ENCODE results near the gene PARD3. TPM values are rescaled to one million over a fixed set of nuclear protein-coding genes. Genes with fewer than 3 reads are reported as not detected.

PARD3 gene
- total RNA-seq, 4 donors from 2014 or later, result 98.9 to 122 (median 105) TPM

DNA sequence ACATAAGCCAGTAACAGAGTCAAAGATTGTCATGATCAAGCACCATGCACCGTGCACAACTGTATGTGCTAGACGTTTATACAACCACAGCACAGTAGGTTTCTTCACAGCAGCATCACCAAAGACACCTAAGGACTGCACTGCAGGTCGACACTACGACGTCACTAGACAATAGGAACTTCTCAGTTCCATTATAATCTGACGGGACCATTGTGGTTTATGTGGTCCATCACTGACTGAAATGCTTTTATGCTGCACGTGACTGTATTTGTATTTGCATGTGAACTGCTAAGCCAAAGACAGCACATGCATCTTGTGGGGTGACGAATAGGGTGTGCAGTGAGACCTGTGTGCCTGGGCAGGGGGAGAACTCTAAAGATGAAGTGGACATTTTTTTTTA lies 164.9 kb downstream of the PARD3 start:
- DNase-seq (ENCODE audit: extremely low spot score), result no peak
- TF ChIP-seq EP300 (IDR thresholded peaks at IDR 0.05) (no peak), POLR2AphosphoS5 (IDR thresholded peaks at IDR 0.05) (no peak), POLR2A (IDR thresholded peaks at IDR 0.05; ENCODE audit: low read depth) (no peak)
- TF ChIP-seq, protein P1, sequence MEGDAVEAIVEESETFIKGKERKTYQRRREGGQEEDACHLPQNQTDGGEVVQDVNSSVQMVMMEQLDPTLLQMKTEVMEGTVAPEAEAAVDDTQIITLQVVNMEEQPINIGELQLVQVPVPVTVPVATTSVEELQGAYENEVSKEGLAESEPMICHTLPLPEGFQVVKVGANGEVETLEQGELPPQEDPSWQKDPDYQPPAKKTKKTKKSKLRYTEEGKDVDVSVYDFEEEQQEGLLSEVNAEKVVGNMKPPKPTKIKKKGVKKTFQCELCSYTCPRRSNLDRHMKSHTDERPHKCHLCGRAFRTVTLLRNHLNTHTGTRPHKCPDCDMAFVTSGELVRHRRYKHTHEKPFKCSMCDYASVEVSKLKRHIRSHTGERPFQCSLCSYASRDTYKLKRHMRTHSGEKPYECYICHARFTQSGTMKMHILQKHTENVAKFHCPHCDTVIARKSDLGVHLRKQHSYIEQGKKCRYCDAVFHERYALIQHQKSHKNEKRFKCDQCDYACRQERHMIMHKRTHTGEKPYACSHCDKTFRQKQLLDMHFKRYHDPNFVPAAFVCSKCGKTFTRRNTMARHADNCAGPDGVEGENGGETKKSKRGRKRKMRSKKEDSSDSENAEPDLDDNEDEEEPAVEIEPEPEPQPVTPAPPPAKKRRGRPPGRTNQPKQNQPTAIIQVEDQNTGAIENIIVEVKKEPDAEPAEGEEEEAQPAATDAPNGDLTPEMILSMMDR (IDR thresholded peaks at IDR 0.05), result no peak
- intact Hi-C loops (cut with DNase I), result no loop called here
- no peaks in the 10 kb centered on the region for H3K27me3 ChIP-seq
- WGBS, result 83% methylated on average over 8 of the region's 8 CpGs
- peaks cover 11 to 63% (median 34%) of the 10 kb centered on the region in 4 donors for H3K4me1 ChIP-seq
- H3K27ac ChIP-seq (replicated peaks in 1 of 4), result no peak overlapping the region
- H3K36me3 ChIP-seq, result no peaks in the 10 kb centered on the region
- H3K9me3 ChIP-seq, result no peaks in the 10 kb centered on the region
- no peak overlapping the region for H3K4me3 ChIP-seq

DNA sequence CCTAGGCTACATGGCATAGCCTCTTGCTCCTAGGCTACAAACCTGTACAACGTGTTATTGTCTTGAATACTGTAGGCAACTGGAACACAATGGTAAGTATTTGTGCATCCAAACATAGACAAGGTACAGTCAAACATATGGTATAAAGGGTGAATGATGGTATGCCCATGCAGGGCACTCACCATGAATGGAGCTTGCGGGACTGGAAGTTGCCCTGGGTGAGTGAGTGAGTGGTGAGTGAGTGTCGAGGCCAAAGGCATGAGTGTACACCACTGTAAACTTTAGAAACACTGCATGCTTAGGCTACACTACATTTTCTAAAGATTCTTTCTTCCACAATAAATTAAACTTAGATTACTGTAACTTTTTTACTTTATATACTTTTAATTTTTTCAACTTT lies 165.7 kb downstream of the PARD3 start:
- DNase-seq (ENCODE audit: extremely low spot score), result no peak
- Histone ChIP-seq H3K4me3 (no peak overlapping the region), H3K9me3 (no peaks in the 10 kb centered on the region), H3K27me3 (no peaks in the 10 kb centered on the region), H3K36me3 (no peaks in the 10 kb centered on the region), H3K27ac (replicated peaks in 1 of 4) (no peak overlapping the region), H3K4me1 (peaks cover 15 to 55% (median 32%) of the 10 kb centered on the region in 4 donors)
- intact Hi-C loops (cut with DNase I), result no loop called here
- no peak for TF ChIP-seq EP300 (IDR thresholded peaks at IDR 0.05)
- TF ChIP-seq, protein P1 (IDR thresholded peaks at IDR 0.05), result no peak
- no peak for TF ChIP-seq POLR2AphosphoS5 (IDR thresholded peaks at IDR 0.05)
- TF ChIP-seq POLR2A (IDR thresholded peaks at IDR 0.05; ENCODE audit: low read depth), result no peak
- WGBS, result 98% methylated on average over 3 of the region's 3 CpGs

DNA sequence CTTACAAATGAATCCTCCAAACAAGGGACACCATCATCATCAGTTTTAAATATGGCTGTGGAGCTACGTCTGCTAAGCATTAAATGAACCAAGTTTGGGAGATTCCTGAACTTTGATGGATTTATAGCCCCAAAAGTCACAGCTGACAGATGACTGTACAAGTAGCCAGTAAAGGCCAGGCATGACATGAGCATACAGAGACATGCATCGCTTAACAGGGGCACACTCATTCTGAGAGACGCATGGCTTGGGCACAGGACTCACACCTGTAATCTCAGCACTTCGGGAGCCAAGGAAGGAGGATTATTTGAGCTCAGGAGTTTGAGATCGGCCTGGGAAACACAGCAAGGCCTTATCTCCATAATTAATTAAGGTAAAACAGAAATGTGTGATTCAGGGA lies 166.2 kb downstream of the PARD3 start:
- intact Hi-C loops (cut with DNase I), result no loop called here
- WGBS, result 95% methylated on average over 2 of the region's 5 CpGs
- Histone ChIP-seq H3K4me1 (peaks cover 20 to 51% (median 31%) of the 10 kb centered on the region in 4 donors), H3K9me3 (no peaks in the 10 kb centered on the region), H3K4me3 (no peak overlapping the region), H3K36me3 (no peaks in the 10 kb centered on the region), H3K27me3 (no peaks in the 10 kb centered on the region), H3K27ac (replicated peaks in 1 of 4) (no peak overlapping the region)
- no peak for DNase-seq (ENCODE audit: extremely low spot score)
- TF ChIP-seq, protein P1 (IDR thresholded peaks at IDR 0.05), result no peak
- TF ChIP-seq POLR2AphosphoS5 (IDR thresholded peaks at IDR 0.05), result no peak
- TF ChIP-seq POLR2A (IDR thresholded peaks at IDR 0.05; ENCODE audit: low read depth), result no peak
- TF ChIP-seq EP300 (IDR thresholded peaks at IDR 0.05), result no peak

DNA sequence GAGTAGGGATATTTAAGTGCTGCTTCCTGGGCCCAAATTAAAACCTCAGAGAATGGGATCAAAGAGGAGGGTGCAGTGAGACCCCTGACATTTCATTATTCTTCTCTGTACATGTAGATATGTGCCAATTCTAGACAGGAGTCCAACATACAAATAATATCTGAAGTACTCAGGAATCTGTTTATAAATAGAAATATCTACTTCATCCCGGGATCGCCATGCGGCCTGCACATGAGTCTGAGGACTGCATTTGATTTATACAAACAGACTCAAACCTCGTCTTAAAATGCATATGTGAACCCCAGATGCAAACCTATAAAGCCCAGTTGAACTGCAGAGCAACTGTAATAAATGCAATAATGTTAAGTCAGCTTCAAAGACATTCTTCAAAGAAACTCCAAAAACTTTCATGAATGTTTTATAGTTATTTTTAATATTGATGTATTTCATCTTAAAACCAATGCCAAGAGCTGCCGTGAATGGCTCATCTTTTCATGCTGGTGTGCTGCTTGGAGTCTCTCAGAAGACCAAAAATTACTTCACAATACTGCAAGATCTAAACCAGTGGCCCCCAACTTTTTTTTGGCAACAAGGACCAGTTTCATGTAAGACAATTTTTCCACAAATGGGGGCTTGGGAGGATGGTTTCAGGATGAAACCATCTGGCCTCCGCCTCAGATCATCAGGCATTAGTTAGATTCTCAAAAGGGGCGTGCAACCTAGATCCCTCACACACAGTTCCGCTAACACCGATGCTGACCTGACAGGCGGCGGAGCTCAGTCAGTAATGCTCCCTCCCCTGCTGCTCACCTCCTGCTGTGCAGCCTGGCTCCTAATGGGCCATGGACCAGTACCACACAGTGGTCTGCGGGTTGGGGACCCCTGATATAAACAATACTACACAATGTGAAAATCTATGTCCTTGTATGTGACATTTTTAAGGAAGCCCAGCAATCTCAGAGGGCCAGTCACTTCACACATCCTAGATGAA lies 166.9 kb downstream of the PARD3 start:
- Histone ChIP-seq H3K27me3 (no peaks in the 10 kb centered on the region), H3K27ac (replicated peaks in 1 of 4) (no peak overlapping the region), H3K4me1 (peaks cover 22 to 43% (median 23%) of the 10 kb centered on the region in 4 donors), H3K4me3 (no peak overlapping the region), H3K36me3 (no peaks in the 10 kb centered on the region), H3K9me3 (no peaks in the 10 kb centered on the region)
- TF ChIP-seq POLR2AphosphoS5 (IDR thresholded peaks at IDR 0.05) (no peak), EP300 (IDR thresholded peaks at IDR 0.05) (no peak)
- TF ChIP-seq, protein P1 (IDR thresholded peaks at IDR 0.05), result no peak
- WGBS, result 88% methylated on average over 12 of the region's 12 CpGs
- DNase-seq (ENCODE audit: extremely low spot score), result no peak
- intact Hi-C loops (cut with DNase I), result no loop called here
